Activated CD8-positive, alpha-beta memory T cell treated with anti-CD3 and anti-CD28 coated beads for 4 hours (primary cell): Measurements from ENCODE around the gene VWA3B.
"Not testable (repeated sequence)": the region's sequence is repeated elsewhere in the genome, so short reads cannot be mapped to it uniquely, and the experiment has no call there.

ENCODE experiments used
- DNase-seq, 2 donors: peaks; one replicate each; pipeline ENCODE4 v3.0.0-alpha.2; 2020; ENCODE audit warnings: low read depth in 2 of 2

Gene VWA3B

GRCh38 chr2:98130073-98130472, 43.1 kb downstream of the VWA3B start:
- DNase-seq = not testable (repeated sequence)

GRCh38 chr2:98134172-98135005, 47.4 kb downstream of the VWA3B start:
- DNase-seq = peak in 1 of 2 donors; percentile 4

- no peak for DNase-seq
Observed at GRCh38 chr2:98137196-98137595, 50.2 kb downstream of the VWA3B start.

GRCh38 chr2:98138978-98139377, 52.0 kb downstream of the VWA3B start:
- DNase-seq = not testable (repeated sequence)

- no peak for DNase-seq
Observed at GRCh38 chr2:98140210-98140609, 53.2 kb downstream of the VWA3B start.

- no peak for DNase-seq
Observed at GRCh38 chr2:98142106-98142791, 55.3 kb downstream of the VWA3B start.

GRCh38 chr2:98145070-98145469, 58.1 kb downstream of the VWA3B start:
- DNase-seq = no peak

- not testable (repeated sequence) for DNase-seq
Observed at GRCh38 chr2:98147900-98148299, 60.9 kb downstream of the VWA3B start.

GRCh38 chr2:98148595-98149332, 61.8 kb downstream of the VWA3B start:
- no peak for DNase-seq

- no peak for DNase-seq
Observed at GRCh38 chr2:98149333-98149697, 62.3 kb downstream of the VWA3B start.

- DNase-seq = no peak
Observed at GRCh38 chr2:98153481-98153880, 66.5 kb downstream of the VWA3B start.

GRCh38 chr2:98155291-98155690, 68.3 kb downstream of the VWA3B start:
- DNase-seq = no peak

- DNase-seq = no peak
Observed at GRCh38 chr2:98155716-98156115, 68.7 kb downstream of the VWA3B start.

- DNase-seq = no peak
Observed at GRCh38 chr2:98156304-98156703, 69.3 kb downstream of the VWA3B start.

GRCh38 chr2:98157557-98157956, 70.6 kb downstream of the VWA3B start:
- DNase-seq = no peak

- DNase-seq = no peak
Observed at GRCh38 chr2:98158305-98158704, 71.3 kb downstream of the VWA3B start.

GRCh38 chr2:98160554-98160953, 73.6 kb downstream of the VWA3B start:
- DNase-seq = no peak

GRCh38 chr2:98161186-98161585, 74.2 kb downstream of the VWA3B start:
- no peak for DNase-seq

- no peak for DNase-seq
Observed at GRCh38 chr2:98164256-98164655, 77.3 kb downstream of the VWA3B start.

GRCh38 chr2:98165516-98166071, 78.6 kb downstream of the VWA3B start:
- no peak for DNase-seq

GRCh38 chr2:98167916-98168315, 80.9 kb downstream of the VWA3B start:
- no peak for DNase-seq

- no peak for DNase-seq
Observed at GRCh38 chr2:98170076-98170475, 83.1 kb downstream of the VWA3B start.
